ENCODE results near the gene ZNF701.

The ZNF701 gene

GRCh38 chr19:52613299-52613906, 43.3 kb downstream of the ZNF701 start:
- POLR2A ChIA-PET, result no interaction called here
- TF ChIP-seq ZNF555 (tag by site-specific recombination; conservative IDR thresholded peaks at IDR 0.05), result no peak
- peak; percentile 87 for TF ChIP-seq SETDB1 (IDR thresholded peaks at IDR 0.05; ENCODE audit: insufficient read length, low read length)
- TF ChIP-seq ZNF621 (tag by site-specific recombination; IDR thresholded peaks at IDR 0.05), result no peak
- Histone ChIP-seq H3K4me1 (ENCODE audit: control insufficient read depth, insufficient read depth, low read length) (no peaks in the 10 kb centered on the region), H3K4me3 (ENCODE audit: low read depth, low read length) (no peak overlapping the region), H3K9me3 (ENCODE audit: control insufficient read depth, insufficient read depth, low read depth, low read length) (no peaks in the 10 kb centered on the region), H3K27ac (ENCODE audit: extremely low read depth, low read depth, low read length) (no peak overlapping the region), H3K36me3 (ENCODE audit: control insufficient read depth in 2 of 2, insufficient read depth in 1 of 2, low read length in 2 of 2) (peaks cover 0 to 55% of the 10 kb centered on the region in 2 experiments; a peak in 1 of 3 replicates)
- CTCF ChIA-PET, result interaction anchor here (0.7 kb wide), 1 partner anchor 93 kb away, joined by 3 read pairs; no protein-coding TSS in a partner anchor

GRCh38 chr19:52621376-52621775, 51.3 kb downstream of the ZNF701 start:
- ChIA-PET POLR2A (no interaction called here), CTCF (no interaction called here)
- Histone ChIP-seq H3K4me3 (ENCODE audit: low read depth, low read length) (no peak overlapping the region), H3K4me1 (ENCODE audit: control insufficient read depth, insufficient read depth, low read length) (no peaks in the 10 kb centered on the region), H3K36me3 (ENCODE audit: control insufficient read depth in 2 of 2, insufficient read depth in 1 of 2, low read length in 2 of 2) (peaks cover 0 to 82% of the 10 kb centered on the region in 2 experiments; a peak in 1 of 3 replicates), H3K27ac (ENCODE audit: extremely low read depth, low read depth, low read length) (no peak overlapping the region), H3K9me3 (ENCODE audit: control insufficient read depth, insufficient read depth, low read depth, low read length) (peaks cover 2% of the 10 kb centered on the region; the same call in 1 of the 2 replicates)
- TF ChIP-seq ZNF133 (tag by site-specific recombination; IDR thresholded peaks at IDR 0.05) (no peak), ZNF24 (tag by site-specific recombination; IDR thresholded peaks at IDR 0.05) (no peak), ZBTB6 (tag by site-specific recombination; IDR thresholded peaks at IDR 0.05) (no peak), ZNF513 (tag by site-specific recombination; IDR thresholded peaks at IDR 0.05) (no peak), KLF8 (tag by site-specific recombination; IDR thresholded peaks at IDR 0.05) (no peak)

GRCh38 chr19:52622261-52622660, 52.2 kb downstream of the ZNF701 start:
- Histone ChIP-seq H3K9me3 (ENCODE audit: control insufficient read depth, insufficient read depth, low read depth, low read length) (peaks cover 2% of the 10 kb centered on the region; the same call in 1 of the 2 replicates), H3K27ac (ENCODE audit: extremely low read depth, low read depth, low read length) (no peak overlapping the region), H3K4me3 (ENCODE audit: low read depth, low read length) (no peak overlapping the region), H3K4me1 (ENCODE audit: control insufficient read depth, insufficient read depth, low read length) (no peaks in the 10 kb centered on the region), H3K36me3 (ENCODE audit: control insufficient read depth in 2 of 2, insufficient read depth in 1 of 2, low read length in 2 of 2) (peaks cover 0 to 78% of the 10 kb centered on the region in 2 experiments; a peak in 1 of 3 replicates)
- ChIA-PET CTCF (no interaction called here), POLR2A (no interaction called here)
- TF ChIP-seq ZNF654 (tag by site-specific recombination; IDR thresholded peaks at IDR 0.05; ENCODE audit: low read depth) (no peak), ZNF157 (tag by site-specific recombination; IDR thresholded peaks at IDR 0.05) (no peak)

GRCh38 chr19:52626915-52627314, 56.8 kb downstream of the ZNF701 start:
- Histone ChIP-seq H3K4me3 (ENCODE audit: low read depth, low read length) (no peak overlapping the region), H3K27ac (ENCODE audit: extremely low read depth, low read depth, low read length) (no peak overlapping the region), H3K36me3 (ENCODE audit: control insufficient read depth in 2 of 2, insufficient read depth in 1 of 2, low read length in 2 of 2) (peaks cover 0 to 45% of the 10 kb centered on the region in 2 experiments; a peak in 1 of 3 replicates), H3K9me3 (ENCODE audit: control insufficient read depth, insufficient read depth, low read depth, low read length) (peaks cover 2% of the 10 kb centered on the region; the same call in 1 of the 2 replicates), H3K4me1 (ENCODE audit: control insufficient read depth, insufficient read depth, low read length) (no peaks in the 10 kb centered on the region)
- POLR2A ChIA-PET, result no interaction called here
- CTCF ChIA-PET, result no interaction called here
- TF ChIP-seq YY1 (tag by site-specific recombination; IDR thresholded peaks at IDR 0.05), result no peak
- no peak for TF ChIP-seq ZBTB6 (tag by site-specific recombination; IDR thresholded peaks at IDR 0.05)
- no peak for TF ChIP-seq INSM2 (tag by site-specific recombination; IDR thresholded peaks at IDR 0.05)
- no peak for TF ChIP-seq ZNF140 (tag by site-specific recombination; IDR thresholded peaks at IDR 0.05)
- no peak for TF ChIP-seq ZNF639 (tag by site-specific recombination; IDR thresholded peaks at IDR 0.05)
- no peak for TF ChIP-seq KLF9 (tag by site-specific recombination; IDR thresholded peaks at IDR 0.05; ENCODE audit: low read depth)
- TF ChIP-seq ZNF148 (tag by site-specific recombination; IDR thresholded peaks at IDR 0.05; ENCODE audit: borderline replicate concordance), result no peak
- no peak for TF ChIP-seq ZFP41 (tag by site-specific recombination; IDR thresholded peaks at IDR 0.05; ENCODE audit: borderline replicate concordance)
